ENCODE measurements around the gene TCEAL7. TPM values are rescaled to one million over a fixed set of nuclear protein-coding genes. Genes with fewer than 3 reads are reported as not detected.

Gene TCEAL7
- total and polyA plus RNA-seq, 4 donors: 1.3 to 12.1 (median 2.0) TPM

- no peak for ATAC-seq (ENCODE audit: insufficient read depth, low FRiP score)
- DNase-seq: no peak
- peaks cover 0 to 20% (median 0%) of the 10 kb centered on the region in 3 donors for H3K27me3 ChIP-seq (ENCODE audit: control insufficient read depth in 3 of 3, insufficient read depth in 3 of 3, low read length in 2 of 3)
- peaks cover 0 to 4% (median 0%) of the 10 kb centered on the region in 5 donors for H3K4me1 ChIP-seq (ENCODE audit: control insufficient read depth in 5 of 5, insufficient read depth in 5 of 5, low read length in 5 of 5)
- no peak overlapping the region for H3K4me3 ChIP-seq
- TF ChIP-seq CTCF (IDR thresholded peaks at IDR 0.05; ENCODE audit: control extremely low read depth, extremely low read depth): no peak
- H3K27ac ChIP-seq (ENCODE audit: low read depth in 1 of 2, low read length in 1 of 2): no peak overlapping the region
- WGBS, 2 donors: 48 to 57% methylated on average over 2 of the region's 2 CpGs
- no peaks in the 10 kb centered on the region for H3K36me3 ChIP-seq (ENCODE audit: control insufficient read depth in 4 of 4, insufficient read depth in 4 of 4, low read length in 4 of 4)
- H3K9me3 ChIP-seq (ENCODE audit: control insufficient read depth in 4 of 4, insufficient read depth in 3 of 4, low read length in 3 of 4): no peaks in the 10 kb centered on the region
- no peak overlapping the region for H3K9ac ChIP-seq (ENCODE audit: insufficient read depth in 1 of 2, low read length in 2 of 2)
These were observed 30.9 kb downstream of the TCEAL7 start for GRCh38 chrX:103360916-103361315.

- Histone ChIP-seq H3K27ac (ENCODE audit: low read depth in 1 of 2, low read length in 1 of 2) (no peak overlapping the region), H3K4me1 (ENCODE audit: control insufficient read depth in 5 of 5, insufficient read depth in 5 of 5, low read length in 5 of 5) (peaks cover 0 to 4% (median 0%) of the 10 kb centered on the region in 5 donors)
- 39 to 73% methylated on average over 1 of the region's 1 CpG for WGBS, 2 donors
These were observed 31.8 kb downstream of the TCEAL7 start for GRCh38 chrX:103361798-103362197.

GRCh38 chrX:103362474-103362873 lies 32.4 kb downstream of the TCEAL7 start:
- DNase-seq (no peak), ATAC-seq (ENCODE audit: insufficient read depth, low FRiP score) (no peak)
- Histone ChIP-seq H3K27ac (ENCODE audit: low read depth in 1 of 2, low read length in 1 of 2) (no peak overlapping the region), H3K27me3 (ENCODE audit: control insufficient read depth in 3 of 3, insufficient read depth in 3 of 3, low read length in 2 of 3) (peaks cover 0 to 23% (median 4%) of the 10 kb centered on the region in 3 donors), H3K4me3 (no peak overlapping the region), H3K9me3 (ENCODE audit: control insufficient read depth in 4 of 4, insufficient read depth in 3 of 4, low read length in 3 of 4) (no peaks in the 10 kb centered on the region), H3K9ac (ENCODE audit: insufficient read depth in 1 of 2, low read length in 2 of 2) (no peak overlapping the region), H3K4me1 (ENCODE audit: control insufficient read depth in 5 of 5, insufficient read depth in 5 of 5, low read length in 5 of 5) (peaks cover 0 to 2% (median 0%) of the 10 kb centered on the region in 5 donors), H3K36me3 (ENCODE audit: control insufficient read depth in 4 of 4, insufficient read depth in 4 of 4, low read length in 4 of 4) (no peaks in the 10 kb centered on the region)
- WGBS, 2 donors: 28 to 74% methylated on average over 1 of the region's 1 CpG
- no peak for TF ChIP-seq CTCF (IDR thresholded peaks at IDR 0.05; ENCODE audit: control extremely low read depth, extremely low read depth)

More at GRCh38 chrX:103361798-103362197, 31.8 kb downstream of the TCEAL7 start:
- Histone ChIP-seq H3K36me3 (ENCODE audit: control insufficient read depth in 4 of 4, insufficient read depth in 4 of 4, low read length in 4 of 4) (no peaks in the 10 kb centered on the region), H3K4me3 (no peak overlapping the region), H3K9me3 (ENCODE audit: control insufficient read depth in 4 of 4, insufficient read depth in 3 of 4, low read length in 3 of 4) (no peaks in the 10 kb centered on the region), H3K27me3 (ENCODE audit: control insufficient read depth in 3 of 3, insufficient read depth in 3 of 3, low read length in 2 of 3) (peaks cover 0 to 18% (median 3%) of the 10 kb centered on the region in 3 donors), H3K9ac (ENCODE audit: insufficient read depth in 1 of 2, low read length in 2 of 2) (no peak overlapping the region)
- ATAC-seq (ENCODE audit: insufficient read depth, low FRiP score): no peak
- no peak for DNase-seq
- TF ChIP-seq CTCF (IDR thresholded peaks at IDR 0.05; ENCODE audit: control extremely low read depth, extremely low read depth): no peak

GRCh38 chrX:103363046-103363445 lies 33.0 kb downstream of the TCEAL7 start:
- TF ChIP-seq CTCF (IDR thresholded peaks at IDR 0.05; ENCODE audit: control extremely low read depth, extremely low read depth): no peak
- 90 to 93% methylated on average over 2 of the region's 2 CpGs for WGBS, 2 donors
- Histone ChIP-seq H3K9me3 (ENCODE audit: control insufficient read depth in 4 of 4, insufficient read depth in 3 of 4, low read length in 3 of 4) (no peaks in the 10 kb centered on the region), H3K4me3 (no peak overlapping the region), H3K9ac (ENCODE audit: insufficient read depth in 1 of 2, low read length in 2 of 2) (no peak overlapping the region), H3K27ac (ENCODE audit: low read depth in 1 of 2, low read length in 1 of 2) (no peak overlapping the region), H3K4me1 (ENCODE audit: control insufficient read depth in 5 of 5, insufficient read depth in 5 of 5, low read length in 5 of 5) (no peaks in the 10 kb centered on the region), H3K36me3 (ENCODE audit: control insufficient read depth in 4 of 4, insufficient read depth in 4 of 4, low read length in 4 of 4) (no peaks in the 10 kb centered on the region), H3K27me3 (ENCODE audit: control insufficient read depth in 3 of 3, insufficient read depth in 3 of 3, low read length in 2 of 3) (peaks cover 0 to 21% (median 4%) of the 10 kb centered on the region in 3 donors)
- DNase-seq (no peak), ATAC-seq (ENCODE audit: insufficient read depth, low FRiP score) (no peak)
